NB4 (cell line): ENCODE data around the gene AZIN2.

Experiments used
- DNase-seq: peaks from one replicate; pipeline ENCODE4 v3.0.0; 2010; ENCODE audit warnings: low read depth
- H3K4me3 ChIP-seq: one replicate; pipeline ENCODE4 v1.5.1; 2011; ENCODE audit warnings: mild to moderate bottlenecking, low read depth, low read length, moderate library complexity
- MYC ChIP-seq: IDR thresholded peaks from 2 replicates; pipeline ENCODE4 v1.6.1; 2011; ENCODE audit warnings: low read depth, low read length
- POLR2A ChIP-seq: IDR thresholded peaks from 2 replicates; pipeline ENCODE4 v1.6.1; 2011; ENCODE audit warnings: mild to moderate bottlenecking; ENCODE audit not compliant: insufficient read length; ENCODE audit errors: extremely low read depth
- TF ChIP-seq, protein P1 (sequence below): IDR thresholded peaks from 2 replicates; pipeline ENCODE4 v1.6.1; 2011; ENCODE audit warnings: low read depth, low read length
- TF ChIP-seq, protein P2 (sequence below): IDR thresholded peaks from one replicate; pipeline ENCODE4 v1.5.1; 2012; ENCODE audit warnings: low read depth, low read length

AZIN2 gene

DNA sequence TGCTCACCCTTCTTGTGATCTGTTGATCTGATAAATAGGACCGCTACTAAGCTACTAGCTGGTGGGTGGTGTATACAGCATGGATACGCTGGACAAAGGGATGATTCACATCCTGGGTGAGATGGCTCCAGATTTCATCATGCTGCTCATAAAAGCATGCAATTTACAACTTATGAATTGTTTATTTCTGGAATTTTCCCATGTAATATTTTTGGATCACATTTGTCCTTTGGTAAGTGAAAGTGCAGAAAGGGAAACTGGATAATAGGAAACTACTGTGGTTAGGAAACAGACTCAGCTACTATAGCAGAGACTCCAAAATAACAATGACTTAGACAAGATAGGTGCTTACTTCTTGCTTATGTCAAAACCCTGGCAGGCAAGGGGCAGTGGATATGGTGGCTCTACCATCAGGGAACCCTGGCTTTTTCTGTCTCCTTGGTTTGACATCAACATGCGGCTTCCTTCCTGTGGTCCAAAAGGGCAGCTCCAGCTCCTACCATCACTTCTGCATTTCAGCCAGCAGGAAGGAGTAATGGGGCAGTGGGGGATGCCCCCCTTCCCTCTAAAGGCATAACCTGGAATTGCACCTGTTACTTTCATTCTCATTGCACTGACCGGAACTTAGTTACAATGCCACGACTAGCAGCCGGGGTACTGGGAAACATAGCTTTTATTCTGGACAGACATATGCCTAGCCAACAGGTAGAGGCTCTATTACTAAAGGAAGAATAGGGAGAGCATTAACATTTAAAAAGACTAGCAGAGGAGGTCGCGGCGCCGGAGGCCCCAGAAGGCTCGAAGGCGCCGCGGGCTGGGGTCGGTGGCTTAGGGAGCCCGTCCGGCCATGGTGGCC is 30.5 kb upstream of the AZIN2 start:
- peak overlapping the region; percentile 34 for H3K4me3 ChIP-seq
- DNase-seq: peak; percentile 86
- TF ChIP-seq, protein P1, sequence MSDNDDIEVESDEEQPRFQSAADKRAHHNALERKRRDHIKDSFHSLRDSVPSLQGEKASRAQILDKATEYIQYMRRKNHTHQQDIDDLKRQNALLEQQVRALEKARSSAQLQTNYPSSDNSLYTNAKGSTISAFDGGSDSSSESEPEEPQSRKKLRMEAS: 0 out of 2 replicates have a peak, but pooled peaks have one; percentile 9
- TF ChIP-seq POLR2A (no peak), MYC (peak; percentile 9; the same call in 1 of the 2 replicates)
- TF ChIP-seq, protein P2, sequence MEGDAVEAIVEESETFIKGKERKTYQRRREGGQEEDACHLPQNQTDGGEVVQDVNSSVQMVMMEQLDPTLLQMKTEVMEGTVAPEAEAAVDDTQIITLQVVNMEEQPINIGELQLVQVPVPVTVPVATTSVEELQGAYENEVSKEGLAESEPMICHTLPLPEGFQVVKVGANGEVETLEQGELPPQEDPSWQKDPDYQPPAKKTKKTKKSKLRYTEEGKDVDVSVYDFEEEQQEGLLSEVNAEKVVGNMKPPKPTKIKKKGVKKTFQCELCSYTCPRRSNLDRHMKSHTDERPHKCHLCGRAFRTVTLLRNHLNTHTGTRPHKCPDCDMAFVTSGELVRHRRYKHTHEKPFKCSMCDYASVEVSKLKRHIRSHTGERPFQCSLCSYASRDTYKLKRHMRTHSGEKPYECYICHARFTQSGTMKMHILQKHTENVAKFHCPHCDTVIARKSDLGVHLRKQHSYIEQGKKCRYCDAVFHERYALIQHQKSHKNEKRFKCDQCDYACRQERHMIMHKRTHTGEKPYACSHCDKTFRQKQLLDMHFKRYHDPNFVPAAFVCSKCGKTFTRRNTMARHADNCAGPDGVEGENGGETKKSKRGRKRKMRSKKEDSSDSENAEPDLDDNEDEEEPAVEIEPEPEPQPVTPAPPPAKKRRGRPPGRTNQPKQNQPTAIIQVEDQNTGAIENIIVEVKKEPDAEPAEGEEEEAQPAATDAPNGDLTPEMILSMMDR: peak; percentile 41

DNA sequence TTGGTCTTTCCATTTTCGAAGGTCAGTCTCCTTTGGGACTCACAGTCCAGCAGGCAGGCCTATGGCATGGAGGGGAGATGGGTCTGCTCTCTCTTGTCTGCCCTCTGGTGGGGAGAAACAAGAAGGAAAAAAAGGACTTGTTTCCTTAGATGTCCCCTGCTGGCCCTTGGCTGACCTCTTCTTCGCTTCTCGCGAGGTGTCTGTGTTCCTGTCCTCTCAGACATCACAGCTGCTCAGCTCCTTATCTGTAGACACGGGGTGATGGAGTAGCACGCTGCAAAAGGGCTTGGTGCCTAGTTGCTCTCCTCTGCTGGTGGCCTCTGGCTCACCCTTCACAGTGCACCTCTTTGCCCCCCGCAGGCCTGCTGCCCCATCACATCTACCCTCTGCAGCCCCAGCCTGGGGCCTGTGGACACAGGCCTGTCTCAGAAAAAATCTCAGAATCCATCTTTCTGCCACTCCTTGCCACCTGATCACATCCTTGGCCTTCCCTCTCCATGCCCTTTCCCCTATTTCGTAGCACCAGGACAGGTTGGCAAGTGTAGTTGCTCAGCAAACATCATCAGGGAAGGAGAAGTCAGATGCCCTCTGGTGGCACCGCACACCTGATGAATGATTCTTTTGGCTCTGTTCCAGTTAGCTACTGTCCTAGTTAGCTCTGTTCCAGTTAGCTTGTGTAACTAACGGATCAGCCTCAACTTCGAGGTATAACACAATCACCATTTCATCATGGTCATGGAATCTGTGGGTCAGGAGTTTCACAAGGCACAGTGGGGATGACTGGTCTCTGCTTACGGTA is 25.5 kb upstream of the AZIN2 start:
- no peak overlapping the region for H3K4me3 ChIP-seq
- peak; percentile 85 for DNase-seq
- TF ChIP-seq, protein P2: peak; percentile 66
- TF ChIP-seq MYC (0 out of 2 replicates have a peak, but pooled peaks have one; percentile 36), POLR2A (no peak)
- TF ChIP-seq, protein P1: no peak

DNA sequence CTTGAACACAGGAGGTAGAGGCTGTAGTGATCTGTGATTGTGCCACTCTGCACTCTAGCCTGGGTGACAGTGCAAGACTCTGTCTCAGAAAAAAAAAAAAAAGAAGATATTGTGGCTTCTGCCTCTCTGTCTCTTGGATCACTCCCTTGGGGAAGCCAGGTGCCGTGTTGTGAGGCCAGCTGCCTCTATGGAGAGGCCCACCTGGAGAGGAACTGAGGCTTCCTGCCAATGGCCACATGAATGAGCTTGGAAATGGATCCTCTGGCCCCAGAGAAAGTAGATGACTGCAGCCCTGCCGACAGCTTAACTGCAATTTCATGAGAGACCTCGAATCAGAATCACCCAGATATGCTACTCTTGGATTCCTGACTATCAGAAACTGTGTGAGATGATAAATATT is 24.5 kb upstream of the AZIN2 start:
- H3K4me3 ChIP-seq: no peak overlapping the region
- TF ChIP-seq, protein P2: no peak
- TF ChIP-seq MYC (no peak), POLR2A (no peak)
- TF ChIP-seq, protein P1: no peak
- no peak for DNase-seq

DNA sequence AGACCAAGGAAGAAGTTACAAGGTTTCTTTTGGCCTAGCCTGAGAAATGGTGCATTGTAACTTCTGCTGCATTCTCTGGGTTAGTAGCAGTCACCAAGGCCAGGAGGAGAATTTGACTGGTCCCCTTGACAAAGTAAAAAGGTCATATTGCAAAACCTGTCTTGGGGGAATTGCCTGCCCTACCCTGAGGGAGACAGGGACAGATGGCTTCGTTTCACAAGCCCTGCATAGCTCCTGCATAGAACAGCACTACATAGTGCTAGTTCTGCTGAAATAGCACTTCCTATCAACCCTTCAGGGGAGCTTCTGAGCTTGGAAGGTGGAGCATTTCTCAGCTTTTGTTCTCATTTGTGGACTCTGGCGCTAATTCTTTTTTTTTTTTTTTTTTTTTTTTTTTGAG is 23.9 kb upstream of the AZIN2 start:
- DNase-seq: peak; percentile 72
- no peak overlapping the region for H3K4me3 ChIP-seq
- TF ChIP-seq, protein P2: no peak
- TF ChIP-seq MYC (no peak), POLR2A (no peak)
- TF ChIP-seq, protein P1: no peak

DNA sequence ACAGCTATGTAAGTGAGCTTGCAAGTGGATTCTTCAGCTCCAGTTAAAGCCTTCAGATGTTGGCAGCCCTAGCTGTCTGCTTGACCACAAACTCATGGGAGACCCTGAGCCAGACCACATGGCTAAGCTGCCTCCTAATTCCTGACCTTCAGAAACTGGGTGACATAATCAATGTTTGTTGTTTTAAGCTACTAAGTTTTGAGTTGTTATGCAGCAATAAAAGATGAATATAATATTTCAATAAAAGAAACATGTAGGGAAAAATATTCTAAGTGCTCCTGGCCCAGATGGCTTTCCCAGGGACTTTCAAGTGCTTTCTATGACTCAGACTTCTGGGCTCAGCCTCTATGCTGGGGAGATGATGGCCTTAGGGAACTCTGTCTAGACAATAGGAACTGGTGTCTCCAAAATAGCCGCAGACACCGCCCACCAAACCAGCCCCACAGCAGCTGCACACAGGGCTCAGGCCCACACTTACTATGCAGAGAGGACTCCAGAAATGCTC is 20.3 kb upstream of the AZIN2 start:
- peak; percentile 57 for DNase-seq
- no peak overlapping the region for H3K4me3 ChIP-seq
- TF ChIP-seq MYC (no peak), POLR2A (no peak)
- TF ChIP-seq, protein P2: no peak
- TF ChIP-seq, protein P1: no peak
